Skin epidermis (tissue), 12 donors: Measurements from ENCODE around the gene SPRR1A.

ENCODE experiments used
- H3K27ac ChIP-seq, 21 experiments: fragments of 200-600 bp; sonication (generic) in 11 of 21; one replicate each; pipeline ENCODE4 v1.5.0; 2020; ENCODE audit warnings: mild to moderate bottlenecking in 3 of 21, inconsistent platforms in 2 of 21, moderate library complexity in 2 of 21
- H3K4me3 ChIP-seq, 7 experiments: fragments of 200-600 bp; sonication (generic) in 2 of 7; one replicate each; pipeline ENCODE4 v1.5.0; 2020; ENCODE audit warnings: inconsistent platforms in 2 of 7, mild to moderate bottlenecking in 2 of 7, moderate library complexity in 1 of 7

SPRR1A gene, protein sequence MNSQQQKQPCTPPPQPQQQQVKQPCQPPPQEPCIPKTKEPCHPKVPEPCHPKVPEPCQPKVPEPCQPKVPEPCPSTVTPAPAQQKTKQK

DNA sequence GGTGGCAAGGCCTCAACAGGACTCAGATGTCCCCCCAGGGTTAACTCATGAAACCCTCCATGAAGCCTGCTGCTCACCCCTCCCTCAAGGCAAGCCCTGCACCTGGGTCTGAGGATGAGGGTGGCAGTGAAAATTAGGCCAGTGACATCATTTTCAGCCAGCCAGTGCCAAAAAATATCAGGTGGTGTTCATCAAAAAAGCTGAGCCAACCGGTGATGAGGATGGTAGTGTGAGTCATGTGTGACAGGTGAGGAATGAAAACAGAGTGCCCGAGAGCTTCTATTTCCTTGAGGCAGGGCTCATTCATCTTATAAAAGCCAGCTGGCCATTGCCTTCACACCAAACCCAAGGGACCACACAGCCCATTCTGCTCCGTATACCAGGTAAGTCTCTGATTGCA lies at the start of gene SPRR1A:
Gene SPRR1A (plus strand): TSS at position 339 of the 400 bp plus-strand sequence. CDS start 1,150 bp downstream, outside the sequence.
- H3K4me3 ChIP-seq, result no peak within 1 kb of the TSS
- peak within 1 kb of the TSS in 2 of 21 experiments; percentile 5 to 10 for H3K27ac ChIP-seq

GRCh38 chr1:152940614-152941013 lies 43.3 kb upstream of the SPRR1A start:
- Histone ChIP-seq H3K27ac (no peak overlapping the region), H3K4me3 (no peak overlapping the region)

GRCh38 chr1:152941037-152941711 lies 42.7 kb upstream of the SPRR1A start:
- H3K27ac ChIP-seq, result no peak overlapping the region

GRCh38 chr1:152942161-152942560 lies 41.7 kb upstream of the SPRR1A start:
- Histone ChIP-seq H3K27ac (no peak overlapping the region), H3K4me3 (no peak overlapping the region)

More at GRCh38 chr1:152941037-152941711, 42.7 kb upstream of the SPRR1A start:
- no peak overlapping the region for H3K4me3 ChIP-seq

DNA sequence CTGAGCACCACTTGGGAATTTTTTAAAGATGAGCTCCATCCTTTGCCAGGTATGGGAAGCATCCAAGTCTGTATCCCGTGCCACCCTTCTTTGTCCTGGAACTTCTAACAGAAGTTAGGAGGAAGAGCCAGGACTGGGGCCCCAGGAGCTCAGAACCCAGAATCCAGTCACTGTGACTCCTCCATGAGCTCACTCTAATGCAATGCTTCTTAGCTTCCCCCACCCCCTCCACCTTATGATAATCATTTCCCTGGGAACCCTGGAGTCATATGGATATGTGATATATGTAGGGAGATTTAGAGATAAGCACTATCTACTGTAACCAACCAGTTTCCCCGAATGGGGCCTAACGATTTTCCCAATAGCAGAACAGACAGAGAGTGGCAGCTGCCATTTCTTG lies 37.6 kb upstream of the SPRR1A start:
- Histone ChIP-seq H3K27ac (no peak overlapping the region), H3K4me3 (no peak overlapping the region)

DNA sequence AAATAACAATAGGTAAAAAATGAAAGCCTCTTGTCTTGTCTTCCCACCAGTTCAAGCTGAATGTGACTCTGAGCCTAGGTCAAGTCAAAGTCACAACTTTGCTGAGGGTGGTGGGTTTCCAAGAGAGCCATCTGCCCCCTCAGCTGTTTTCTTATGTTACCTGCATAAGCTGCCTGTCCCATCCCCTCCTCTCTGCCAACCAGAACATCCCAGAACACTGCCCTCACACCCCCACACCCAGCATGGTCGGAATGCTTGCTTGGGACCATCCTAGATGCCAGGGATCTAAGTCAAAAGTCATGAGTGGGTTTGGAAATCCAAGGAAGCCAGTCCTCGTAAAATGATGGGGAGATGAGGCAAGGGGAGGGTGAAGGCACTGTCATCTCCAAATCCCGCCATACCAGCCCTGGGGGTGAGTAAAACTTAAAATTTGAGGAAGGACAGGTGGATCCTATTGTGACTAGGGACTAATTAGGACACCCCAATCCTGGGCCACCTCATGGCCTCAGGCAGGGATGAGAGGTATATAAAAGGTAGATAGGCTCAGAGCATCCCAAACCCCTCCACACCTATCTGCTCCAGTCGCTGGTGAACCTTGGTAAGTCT lies 37.1 kb upstream of the SPRR1A start, which contains the start of gene SPRR5:
Gene SPRR5 (plus strand): TSS at position 556 of the 606 bp plus-strand sequence. CDS start 1,349 bp downstream, outside the sequence.
- H3K27ac ChIP-seq, result no peak within 1 kb of the TSS

GRCh38 chr1:152951711-152952110 lies 32.2 kb upstream of the SPRR1A start:
- H3K4me3 ChIP-seq, result no peak overlapping the region
- H3K27ac ChIP-seq, result no peak overlapping the region

More for the DNA sequence above, 37.1 kb upstream of the SPRR1A start, which contains the start of gene SPRR5:
- no peak within 1 kb of the TSS for H3K4me3 ChIP-seq

DNA sequence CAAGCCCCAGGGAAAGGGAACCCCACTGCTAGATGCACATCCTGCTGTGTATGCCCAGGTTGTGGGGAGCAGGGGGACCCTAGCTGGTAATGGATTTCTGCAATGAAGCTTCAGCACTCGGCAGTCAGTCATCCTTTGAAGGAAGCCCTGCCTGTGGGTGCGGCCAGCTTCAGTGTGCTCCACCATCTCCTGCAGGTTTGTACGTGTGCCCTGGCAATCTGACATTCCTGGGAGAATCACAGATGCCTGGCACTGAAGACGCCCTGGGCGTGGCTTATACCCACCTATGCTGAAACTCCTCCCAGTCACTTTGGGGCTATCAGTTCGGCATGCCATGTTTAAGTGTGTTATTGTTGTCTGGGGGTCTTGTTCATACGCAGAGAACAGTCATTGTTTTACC lies 30.1 kb upstream of the SPRR1A start:
- H3K4me3 ChIP-seq, result no peak overlapping the region
- H3K27ac ChIP-seq, result peak overlapping the region in 18 of 21 experiments; percentile 6 to 83 (median 72)

DNA sequence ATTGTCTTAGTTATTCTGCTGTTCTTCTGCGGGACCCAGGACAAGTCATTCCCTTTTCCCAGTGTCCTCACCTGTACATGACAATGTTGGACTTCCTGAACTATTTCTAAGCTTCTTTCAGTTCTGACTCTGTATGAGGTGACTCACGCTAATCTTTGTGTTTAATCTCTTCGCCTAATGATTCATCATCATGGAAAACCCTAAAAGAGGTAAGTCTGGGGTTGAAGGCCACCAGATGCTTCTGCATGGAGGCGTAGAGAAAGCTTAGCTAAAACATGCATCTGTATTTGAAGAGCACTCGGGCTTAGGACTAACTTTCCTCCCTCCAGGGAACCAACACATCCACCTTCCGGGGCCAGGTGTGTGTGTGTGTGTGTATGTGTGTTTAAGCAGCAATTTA lies 29.4 kb upstream of the SPRR1A start:
- Histone ChIP-seq H3K27ac (peak overlapping the region in 18 of 21 experiments; percentile 6 to 83 (median 72)), H3K4me3 (no peak overlapping the region)

DNA sequence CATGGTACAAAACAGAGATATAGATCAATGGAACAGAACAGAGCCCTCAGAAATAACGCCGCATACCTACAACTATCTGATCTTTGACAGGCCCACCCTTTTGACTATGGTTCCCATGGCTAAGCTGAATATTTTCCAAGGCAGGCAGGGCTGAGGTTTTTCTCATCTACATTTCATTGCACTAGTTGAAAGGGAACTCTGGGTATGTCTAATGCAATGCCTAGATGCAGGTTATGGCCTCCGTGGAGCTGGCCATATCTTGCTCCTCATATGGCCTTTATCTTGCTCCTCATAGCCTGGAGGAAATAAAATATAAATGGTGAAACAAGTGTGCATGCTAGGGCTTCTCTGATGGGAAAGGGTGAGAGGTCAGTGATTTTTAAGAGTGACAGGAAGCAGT lies 26.3 kb upstream of the SPRR1A start:
- Histone ChIP-seq H3K4me3 (no peak overlapping the region), H3K27ac (no peak overlapping the region)

GRCh38 chr1:152959273-152959672 lies 24.6 kb upstream of the SPRR1A start:
- no peak overlapping the region for H3K4me3 ChIP-seq
- no peak overlapping the region for H3K27ac ChIP-seq

- no peak overlapping the region for H3K27ac ChIP-seq
- no peak overlapping the region for H3K4me3 ChIP-seq
Observed at GRCh38 chr1:152959801-152960451, 24.0 kb upstream of the SPRR1A start.

DNA sequence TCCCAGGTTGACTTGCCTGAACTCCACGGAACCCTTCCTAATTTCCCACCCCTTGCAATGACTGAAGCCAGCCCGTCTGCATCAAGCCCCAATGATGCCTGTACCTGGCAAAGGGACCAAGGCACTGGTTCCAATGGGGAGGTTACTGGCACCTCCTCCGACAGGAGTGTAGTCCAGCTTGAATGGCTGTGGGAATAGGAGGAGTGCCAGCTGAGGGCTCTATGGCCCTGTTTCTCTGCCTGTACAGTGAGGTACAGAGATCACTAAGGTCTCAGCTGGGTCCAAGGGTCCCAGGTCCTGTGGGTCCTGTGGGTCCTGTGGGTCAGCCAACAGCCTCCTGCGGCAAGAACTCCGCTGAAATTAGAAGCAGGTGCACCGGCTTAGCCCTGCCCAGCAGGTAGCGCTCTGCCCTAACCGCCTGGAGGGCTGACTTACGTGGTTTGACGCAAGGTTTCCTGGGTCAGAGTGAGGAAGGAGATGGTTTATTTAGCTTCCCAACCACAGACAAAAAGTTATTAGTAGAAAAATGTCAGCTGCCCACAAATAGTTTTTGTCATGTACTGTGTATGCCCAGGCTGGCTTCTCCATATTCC lies 23.3 kb upstream of the SPRR1A start:
- no peak overlapping the region for H3K27ac ChIP-seq

GRCh38 chr1:152961226-152961891 lies 22.5 kb upstream of the SPRR1A start:
- Histone ChIP-seq H3K27ac (no peak overlapping the region), H3K4me3 (no peak overlapping the region)

More for the DNA sequence above, 23.3 kb upstream of the SPRR1A start:
- H3K4me3 ChIP-seq, result no peak overlapping the region

DNA sequence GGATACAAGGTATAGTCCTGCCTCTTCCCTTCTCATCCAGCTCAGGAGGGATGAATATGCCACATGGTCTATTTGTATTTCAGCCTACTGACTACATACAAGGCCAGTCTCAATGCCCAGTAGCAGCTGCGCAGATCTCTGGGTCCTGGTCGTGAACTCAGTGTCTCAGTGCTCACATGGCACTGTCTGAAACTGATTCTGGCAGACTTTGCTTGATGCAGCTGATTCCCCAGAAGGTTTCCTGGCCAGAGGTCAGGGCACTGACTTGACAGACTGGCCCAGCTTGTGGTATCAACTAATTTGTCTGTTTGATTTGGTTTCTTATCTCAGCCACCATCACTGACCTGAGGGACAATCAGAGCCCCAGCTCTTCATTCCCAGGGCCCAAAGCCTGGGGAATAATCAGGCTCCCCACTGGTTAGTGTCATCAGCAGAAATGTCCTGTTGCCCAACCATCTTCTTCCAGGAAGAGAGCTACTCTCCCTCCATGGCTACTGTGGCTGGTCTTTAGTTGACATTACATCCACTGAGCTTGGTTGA lies 20.9 kb upstream of the SPRR1A start:
- Histone ChIP-seq H3K27ac (no peak overlapping the region), H3K4me3 (no peak overlapping the region)

- H3K27ac ChIP-seq, result peak overlapping the region in 1 of 21 experiments; percentile 46
- no peak overlapping the region for H3K4me3 ChIP-seq
Observed at GRCh38 chr1:152964536-152964935, 19.3 kb upstream of the SPRR1A start.

DNA sequence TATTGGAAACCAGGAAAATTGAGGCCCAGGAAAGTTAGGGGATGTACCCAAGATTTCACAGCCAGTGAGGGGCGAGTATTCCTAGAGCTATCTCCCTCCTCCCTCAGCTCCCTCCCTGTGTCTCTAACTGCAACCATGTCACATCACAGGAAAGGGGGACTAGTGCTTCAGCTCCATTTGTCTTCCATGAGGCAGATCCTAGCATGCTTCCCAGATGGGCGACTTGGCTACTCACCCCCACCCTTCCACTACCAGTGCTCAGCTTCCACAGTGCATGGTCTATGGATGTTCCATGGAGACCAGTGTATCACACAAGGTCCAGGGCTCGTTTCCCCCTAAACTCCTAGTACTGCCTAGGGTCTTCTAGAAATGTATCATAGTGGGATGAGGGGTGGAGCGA lies 18.0 kb upstream of the SPRR1A start:
- Histone ChIP-seq H3K27ac (no peak overlapping the region), H3K4me3 (no peak overlapping the region)

DNA sequence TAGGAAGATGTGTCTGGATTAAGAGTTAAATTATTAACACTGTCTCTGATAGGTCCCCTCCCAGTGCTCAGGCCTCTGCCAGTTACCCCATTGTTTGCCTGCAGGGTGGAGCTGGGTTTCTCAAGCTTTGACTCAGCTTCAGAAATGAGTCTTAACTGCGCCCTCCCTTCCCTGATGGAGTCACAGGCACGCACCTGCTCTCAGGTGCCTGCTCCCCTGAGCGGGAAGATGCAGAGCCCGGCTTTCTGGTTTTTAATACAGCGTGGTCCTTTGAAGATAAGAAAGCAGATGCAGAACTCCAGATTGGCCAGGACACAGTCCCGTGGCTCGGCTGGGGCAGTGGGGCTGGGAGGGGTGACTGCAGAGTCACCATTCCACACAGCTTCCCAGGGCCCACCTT lies 16.7 kb upstream of the SPRR1A start:
- Histone ChIP-seq H3K4me3 (no peak overlapping the region), H3K27ac (peak overlapping the region in 12 of 21 experiments; percentile 20 to 75 (median 62))

DNA sequence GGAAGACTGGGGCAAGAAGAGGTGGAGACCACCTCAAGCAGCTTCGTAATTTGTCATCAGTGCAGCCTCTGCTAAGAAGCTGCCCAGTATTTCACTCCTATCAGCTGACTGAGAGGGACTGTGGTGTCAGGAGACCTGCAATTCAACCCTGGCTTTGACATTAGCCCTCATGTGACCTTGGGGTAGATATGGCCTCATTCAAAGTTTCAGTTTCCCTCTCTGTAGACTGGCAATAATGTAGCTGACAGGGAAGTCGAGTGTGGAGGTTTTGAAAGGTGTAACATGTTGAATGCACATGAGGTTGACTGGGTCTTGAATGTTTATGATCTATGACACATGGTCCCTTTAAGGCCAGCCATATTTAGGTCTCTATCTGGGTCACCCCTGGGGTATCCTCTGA lies 15.6 kb upstream of the SPRR1A start:
- Histone ChIP-seq H3K4me3 (no peak overlapping the region), H3K27ac (peak overlapping the region in 6 of 21 experiments; percentile 3 to 75 (median 22))
